Psoas muscle (tissue), 8 donors: ENCODE measurements around the gene TMEM59L. TPM values are rescaled to one million over a fixed set of nuclear protein-coding genes. Genes with fewer than 3 reads are reported as not detected.

Experiments used
- ATAC-seq, 4 donors: fragments of 200-7000 bp; cut with Tn5 transposase; one replicate each; pipeline ENCODE4 v1.9.1; 2020; ENCODE audit warnings: moderate library complexity in 3 of 4, mild to moderate bottlenecking in 2 of 4
- DNase-seq, 2 donors: peaks; one replicate each; pipeline ENCODE4 v3.0.0-alpha.2; 2020
- H3K27ac ChIP-seq: fragments of 200-600 bp; one replicate; pipeline ENCODE4 v1.8.0; 2022
- H3K27me3 ChIP-seq, 3 donors: fragments of 200-600 bp in 1 of 3; one replicate each; pipeline versions ENCODE4 v1.6.1 to v1.8.0; 2013 to 2022; ENCODE audit warnings: low read length in 2 of 3, mild to moderate bottlenecking in 2 of 3, moderate library complexity in 1 of 3; ENCODE audit not compliant: insufficient read depth in 3 of 3
- H3K36me3 ChIP-seq, 2 donors: fragments of 200-600 bp in 1 of 2; one replicate each; pipeline versions ENCODE4 v1.6.1 to v1.8.0; 2013 to 2022; ENCODE audit warnings: low read depth in 1 of 2, mild to moderate bottlenecking in 1 of 2, moderate library complexity in 1 of 2; ENCODE audit not compliant: insufficient read depth in 1 of 2
- H3K4me1 ChIP-seq: fragments of 200-600 bp; one replicate; pipeline ENCODE4 v1.8.0; 2022
- H3K4me3 ChIP-seq: fragments of 200-600 bp; one replicate; pipeline ENCODE4 v1.8.0; 2022; ENCODE audit warnings: mild to moderate bottlenecking
- H3K9me3 ChIP-seq: fragments of 200-600 bp; one replicate; pipeline ENCODE4 v1.8.0; 2022
- CTCF ChIP-seq: fragments of 200-600 bp; IDR thresholded peaks from one replicate; pipeline ENCODE4 v1.8.0; 2022; ENCODE audit warnings: antibody characterized with exemption
- WGBS, 3 donors: extraction: QIAGEN DNeasy Blood & Tissue Kit; methylation state at CpG; one replicate each; pipeline versions ENCODE4 v1.1.6 to v1.1.7; 2013; 5-methylcytosine and 5-hydroxymethylcytosine counted together
- intact Hi-C, 2 donors: fragments of 100-400 bp; cut with DNase I; formaldehyde crosslinking; loops; one replicate each; pipeline versions ENCODE4 v1.11.0 to v1.14.2; 2022
- polyA plus RNA-seq, 3 donors: library from polyadenylated mRNA; stranded (reverse); fragments of 200-250 nt; gene quantifications; one replicate each; pipeline ENCODE4 v1.2.3, GENCODE V29; 2013
- total RNA-seq, 4 donors: library from RNA; stranded (reverse); fragmentation: NEBNext Ultra II Directional in 2 of 4; extraction: Animal tissue kit (Norgen Biotek cat#: 25700) in 2 of 4; gene quantifications; one replicate each; pipeline versions ENCODE4 v1.2.1 to v1.2.4, GENCODE V29; 2021 to 2023
- donor health status: healthy with polysubstance abuse.
- donor health status: DM: no; HTN: no; CAD: no; lungs with moderate emphysema.
- donor health status: Bipolar disorder and iron deficiency.
- donor health status: healthy.
- donor health status: DM: yes; HTN: yes; CAD: no.
- donor health status: DM: no; HTN: no; CAD: no.
- donor health status: DM: no; HTN: no; CAD: no.
- donor health status: DM: yes; HTN: yes; CAD: no.

The TMEM59L gene
- total and polyA plus RNA-seq, 7 donors = 0.79 to 4.8 (median 2.5) TPM

- peak overlapping the region; percentile 36 for H3K4me3 ChIP-seq
- intact Hi-C loops = no loop called here
- H3K36me3 ChIP-seq = no peaks in the 10 kb centered on the region
- ATAC-seq (peak in 1 of 4 donors; percentile 21), DNase-seq (no peak)
- H3K27me3 ChIP-seq = peaks cover 0 to 80% (median 41%) of the 10 kb centered on the region in 3 donors
- 2 to 3% (median 3%) methylated on average over 49 to 62 of the region's 62 CpGs for WGBS, 3 donors
- peaks cover 21% of the 10 kb centered on the region for H3K4me1 ChIP-seq
- H3K9me3 ChIP-seq = no peaks in the 10 kb centered on the region
- no peak for TF ChIP-seq CTCF
- H3K27ac ChIP-seq = no peak overlapping the region
Measured at GRCh38 chr19:18611327-18612050, 1.2 kb upstream of the TMEM59L start.

- WGBS, 3 donors = 1% methylated on average over 25 to 30 of the region's 30 CpGs
- H3K27me3 ChIP-seq = peaks cover 0 to 86% (median 37%) of the 10 kb centered on the region in 3 donors
Measured at GRCh38 chr19:18612051-18612771, 459 bp upstream of the TMEM59L start.

GRCh38 chr19:18613589-18614234 is 1.0 kb downstream of the TMEM59L start:
- no peak overlapping the region for H3K27ac ChIP-seq
- intact Hi-C loops = no loop called here
- 41 to 61% (median 54%) methylated on average over 20 to 23 of the region's 23 CpGs for WGBS, 3 donors

More at GRCh38 chr19:18612051-18612771, 459 bp upstream of the TMEM59L start:
- DNase-seq (no peak), ATAC-seq (peak in 1 of 4 donors; percentile 14)
- intact Hi-C loops = no loop called here
- no peaks in the 10 kb centered on the region for H3K36me3 ChIP-seq
- H3K27ac ChIP-seq = no peak overlapping the region
- peak overlapping the region; percentile 56 for H3K4me3 ChIP-seq
- H3K4me1 ChIP-seq = peaks cover 20% of the 10 kb centered on the region
- no peaks in the 10 kb centered on the region for H3K9me3 ChIP-seq
- no peak for TF ChIP-seq CTCF

DNA sequence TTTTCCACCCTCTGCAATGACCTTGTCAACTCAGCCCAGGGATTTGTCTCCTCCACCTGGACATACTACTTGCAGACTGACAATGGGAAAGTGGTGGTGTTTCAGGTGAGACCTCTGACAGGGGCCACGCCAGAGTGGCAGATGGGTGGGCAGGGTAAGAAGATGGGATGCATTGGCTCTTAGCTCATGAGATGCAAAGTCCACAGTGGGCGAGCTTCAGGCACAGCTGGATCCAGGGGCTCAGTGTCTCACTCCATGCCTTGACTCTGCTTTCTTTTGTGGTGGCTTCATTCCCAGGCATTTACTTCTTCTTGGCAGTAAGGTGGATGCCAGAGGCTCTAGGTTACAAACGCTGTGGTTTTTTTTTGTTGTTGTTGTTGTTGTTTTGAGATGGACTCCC is 3.4 kb downstream of the TMEM59L start:
- no peak for TF ChIP-seq CTCF
- intact Hi-C loops = no loop called here
- DNase-seq = no peak
- ATAC-seq = no peak
- Histone ChIP-seq H3K27ac (no peak overlapping the region), H3K4me3 (no peak overlapping the region), H3K9me3 (no peaks in the 10 kb centered on the region), H3K4me1 (peaks cover 11% of the 10 kb centered on the region), H3K36me3 (no peaks in the 10 kb centered on the region), H3K27me3 (peaks cover 0 to 55% (median 21%) of the 10 kb centered on the region in 3 donors)
- WGBS, 3 donors = 90 to 94% (median 92%) methylated on average over 3 of the region's 3 CpGs

More at GRCh38 chr19:18613589-18614234, 1.0 kb downstream of the TMEM59L start:
- Histone ChIP-seq H3K4me1 (peaks cover 11% of the 10 kb centered on the region), H3K4me3 (no peak overlapping the region), H3K27me3 (peaks cover 0 to 78% (median 28%) of the 10 kb centered on the region in 3 donors), H3K9me3 (no peaks in the 10 kb centered on the region), H3K36me3 (no peaks in the 10 kb centered on the region)
- no peak for DNase-seq
- no peak for TF ChIP-seq CTCF
- no peak for ATAC-seq
